H1 (cell line): ENCODE measurements around the gene KLKB1. TPM values are rescaled to one million over a fixed set of nuclear protein-coding genes. Genes with fewer than 3 reads are reported as not detected.

ENCODE experiments used
- CHD7 ChIP-seq: fragments of 300-600 bp; sonication (generic); IDR thresholded peaks from 2 replicates; pipeline ENCODE4 v1.7.1; 2012; ENCODE audit warnings: low read length, moderate library complexity, mild to moderate bottlenecking, inconsistent platforms; ENCODE audit not compliant: insufficient replicate concordance
- HDAC6 ChIP-seq: IDR thresholded peaks from one replicate; pipeline ENCODE4 v1.7.1; 2012; ENCODE audit warnings: low read depth, mild to moderate bottlenecking, inconsistent platforms, low read length, moderate library complexity
- JUND ChIP-seq: IDR thresholded peaks from 2 replicates; pipeline ENCODE4 v1.6.1; 2011; ENCODE audit warnings: mild to moderate bottlenecking, improper control_type of control experiment, low read length
- KDM1A ChIP-seq: fragments of 200-600, 300-600 bp; sonication (generic); IDR thresholded peaks from 2 replicates; pipeline ENCODE4 v1.7.1; 2016; ENCODE audit warnings: mild to moderate bottlenecking, low read length, borderline replicate concordance
- NANOG ChIP-seq: IDR thresholded peaks from 2 replicates; pipeline ENCODE4 v1.6.1; 2011; ENCODE audit warnings: low read length, low read depth, mild to moderate bottlenecking, inconsistent platforms; ENCODE audit not compliant: insufficient read depth, poor library complexity, severe bottlenecking
- PHF8 ChIP-seq: fragments of 200-600 bp; sonication (generic); conservative IDR thresholded peaks from 2 replicates; pipeline ENCODE4 v1.7.1; 2012; ENCODE audit warnings: low read depth, mild to moderate bottlenecking, inconsistent platforms, low read length, moderate library complexity
- polyA plus RNA-seq, 7 experiments: library from polyadenylated mRNA; depleted of rRNA in 3 of 7; stranded (reverse) in 5 of 7; unstranded in 2 of 7; fragments of >200 nt in 5 of 7; fragments of 200-250 nt in 2 of 7; gene quantifications; 1 replicate in 5 of 7; 2 replicates in 1 of 7; 4 replicates in 1 of 7; pipeline versions ENCODE4 v1.2.1 to v1.2.3, GENCODE V29; 2011 to 2013; ENCODE audit warnings: missing spikeins in 2 of 7, mixed read lengths in 2 of 7
- total RNA-seq: library from RNA; stranded (reverse); fragmentation: NEBNext Ultra II Directional; extraction: Animal tissue kit (Norgen Biotek cat#: 25700); gene quantifications from 2 replicates; pipeline ENCODE4 v1.2.1, GENCODE V29; 2021

Gene KLKB1
- total and polyA plus RNA-seq, 2 of the 8 experiments (the other 6 are each of a cell fraction or from before 2014, with no cell fraction given) = 12.0 to 20.9 TPM

DNA sequence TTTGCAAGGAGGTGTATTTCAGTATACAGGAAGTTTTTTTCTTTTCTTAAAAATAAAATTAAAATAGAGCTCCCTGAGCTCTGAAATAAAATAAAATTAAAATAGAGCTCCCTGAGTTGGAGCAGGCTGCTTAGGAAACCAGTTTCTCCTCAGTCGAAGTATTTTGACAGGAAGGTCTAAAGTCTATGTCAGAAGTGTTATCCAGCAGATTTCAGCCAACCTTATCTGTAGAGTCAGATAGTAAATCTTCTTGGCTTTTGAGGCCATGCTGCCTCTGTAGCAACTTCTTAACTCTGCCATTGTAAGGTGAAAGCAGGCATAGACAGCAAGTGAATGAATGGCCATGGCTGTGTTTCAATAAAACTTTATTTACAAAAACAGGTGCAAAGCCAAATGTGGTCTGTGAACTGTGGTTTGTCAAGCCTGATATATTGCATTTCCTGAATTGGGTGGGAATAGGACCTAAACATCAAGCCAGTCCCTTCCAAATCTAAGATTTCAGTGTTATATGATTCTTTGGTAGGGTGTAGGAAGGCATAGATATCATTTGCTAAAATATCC lies 9.5 kb upstream of the KLKB1 start (continued):
- TF ChIP-seq CHD7 (no peak), PHF8 (no peak), JUND (no peak), KDM1A (no peak), HDAC6 (no peak), NANOG (no peak)
